Breast epithelium (tissue), 4 donors: ENCODE data around the gene COL6A2. TPM values are rescaled to one million over a fixed set of nuclear protein-coding genes. Genes with fewer than 3 reads are reported as not detected.

Source experiments
- DNase-seq, 2 donors: peaks; one replicate each; pipeline ENCODE4 v3.0.0-alpha.2; 2019; ENCODE audit warnings: low spot score in 2 of 2
- H3K27ac ChIP-seq, 2 donors: fragments of 200-600 bp; sonication (generic) in 1 of 2; one replicate each; pipeline ENCODE4 v1.5.1; 2016 to 2019; ENCODE audit warnings: mild to moderate bottlenecking in 1 of 2
- H3K27me3 ChIP-seq, 2 donors: fragments of 200-600 bp; sonication (generic) in 1 of 2; one replicate each; pipeline versions ENCODE4 v1.5.1 to v1.6.0; 2017 to 2019; ENCODE audit warnings: control low read depth in 1 of 2, mild to moderate bottlenecking in 1 of 2
- H3K36me3 ChIP-seq: fragments of 200-600 bp; one replicate; pipeline ENCODE4 v1.5.1; 2019
- H3K4me1 ChIP-seq, 2 donors: fragments of 200-600 bp; sonication (generic); one replicate each; pipeline ENCODE4 v1.5.1; 2016 to 2019; ENCODE audit warnings: control low read depth in 1 of 2
- H3K4me3 ChIP-seq, 3 donors: fragments of 200-600 bp; sonication (generic); 1 replicate in 2 of 3; 2 replicates in 1 of 3; pipeline ENCODE4 v1.5.1; 2016 to 2019; ENCODE audit warnings: mild to moderate bottlenecking in 3 of 3, moderate library complexity in 2 of 3
- H3K9me3 ChIP-seq, 2 donors: fragments of 200-600 bp; sonication (generic) in 1 of 2; one replicate each; pipeline ENCODE4 v1.5.1; 2016 to 2019; ENCODE audit warnings: control low read depth in 1 of 2
- CTCF ChIP-seq, 3 donors: fragments of 450-650 bp; IDR thresholded peaks; one replicate each; pipeline ENCODE4 v1.5.1; 2016 to 2017; ENCODE audit warnings: antibody characterized with exemption in 3 of 3, mild to moderate bottlenecking in 3 of 3, moderate library complexity in 3 of 3
- POLR2A ChIP-seq: fragments of 450-650 bp; IDR thresholded peaks from one replicate; pipeline ENCODE4 v1.6.1; 2016; ENCODE audit warnings: antibody characterized with exemption, mild to moderate bottlenecking, moderate library complexity
- POLR2AphosphoS5 ChIP-seq, 3 donors: sonication (generic); formaldehyde crosslinking; IDR thresholded peaks; one replicate each; pipeline ENCODE4 v1.6.1; 2017; ENCODE audit warnings: antibody characterized with exemption in 3 of 3
- intact Hi-C: fragments of 100-400 bp; cut with DNase I; formaldehyde crosslinking; loops from one replicate; pipeline ENCODE4 v1.15.1; 2023; ENCODE audit warnings: low total_unique reads
- total RNA-seq, 3 donors: library from RNA; depleted of rRNA; stranded (reverse); fragments of >200 nt; gene quantifications; one replicate each; pipeline ENCODE4 v1.1.0, GENCODE V29; 2016

Gene COL6A2
- total RNA-seq, 3 donors from 2014 or later: 177 to 1,266 (median 418) TPM

DNA sequence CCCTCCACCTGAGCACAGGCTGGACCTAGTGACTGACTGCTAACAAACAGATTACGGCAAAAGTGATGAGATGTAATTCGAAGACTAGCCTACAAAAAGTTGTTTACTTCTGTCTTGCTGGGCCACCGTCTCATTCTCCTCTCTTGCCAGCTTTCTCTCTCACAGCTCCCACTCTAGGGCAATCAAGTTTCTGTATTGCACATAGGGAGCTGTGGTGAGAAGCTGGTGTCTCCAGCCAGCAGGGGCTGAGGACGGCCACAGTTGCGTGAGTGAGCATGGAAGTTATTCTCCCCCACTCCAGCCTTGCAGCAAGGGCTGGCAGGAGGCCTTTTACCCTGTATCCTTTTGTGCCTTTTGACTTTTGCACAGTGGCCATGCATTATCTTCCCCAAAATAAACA, 8.6 kb upstream of the COL6A2 start:
- H3K4me1 ChIP-seq: peaks cover 0 to 4% of the 10 kb centered on the region in 2 donors
- TF ChIP-seq POLR2AphosphoS5 (IDR thresholded peaks at IDR 0.05) (no peak), POLR2A (no peak), CTCF (IDR thresholded peaks at IDR 0.05) (no peak)
- no peaks in the 10 kb centered on the region for H3K9me3 ChIP-seq
- peak in 1 of 2 donors; percentile 9 for DNase-seq
- intact Hi-C loops: no loop called here
- H3K4me3 ChIP-seq: no peak overlapping the region
- no peak overlapping the region for H3K27ac ChIP-seq
- no peaks in the 10 kb centered on the region for H3K36me3 ChIP-seq
- H3K27me3 ChIP-seq: no peaks in the 10 kb centered on the region

DNA sequence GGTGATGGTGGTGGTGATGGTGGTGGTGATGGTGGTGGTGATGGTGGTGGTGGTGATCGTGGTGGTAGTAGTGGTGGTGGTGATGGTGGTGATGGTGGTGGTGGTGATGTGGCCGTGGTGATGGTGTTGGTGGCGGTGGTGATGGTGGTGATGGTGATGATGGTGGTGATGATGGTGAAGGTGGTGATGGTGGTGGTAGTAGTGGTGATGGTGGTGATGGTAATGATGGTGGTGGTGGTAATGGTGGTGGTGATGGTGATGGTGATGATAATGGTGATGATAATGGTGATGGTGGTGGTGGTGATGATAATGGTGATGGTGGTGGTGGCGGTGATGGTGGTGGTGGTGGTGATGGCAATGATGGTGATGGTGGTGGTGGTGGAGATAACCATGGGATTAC, 6.8 kb upstream of the COL6A2 start:
- Histone ChIP-seq H3K27me3 (no peaks in the 10 kb centered on the region), H3K4me3 (no peak overlapping the region), H3K4me1 (no peaks in the 10 kb centered on the region), H3K36me3 (no peaks in the 10 kb centered on the region), H3K9me3 (no peaks in the 10 kb centered on the region), H3K27ac (peak overlapping the region in 1 of 2 donors; percentile 93)
- TF ChIP-seq POLR2AphosphoS5 (IDR thresholded peaks at IDR 0.05): no peak
- TF ChIP-seq POLR2A: no peak
- no peak for TF ChIP-seq CTCF (IDR thresholded peaks at IDR 0.05)
- DNase-seq: peak in 1 of 2 donors; percentile 11
- intact Hi-C loops: loop anchor here (5.0 to 10.0 kb wide), 2 partner anchors 96 to 804 kb away; partner anchors contain the start of gene POFUT2

GRCh38 chr21:46091631-46092025, 6.3 kb upstream of the COL6A2 start:
- peak in 1 of 2 donors; percentile 15 for DNase-seq
- no peak for TF ChIP-seq CTCF (IDR thresholded peaks at IDR 0.05)
- no peak for TF ChIP-seq POLR2A
- TF ChIP-seq POLR2AphosphoS5 (IDR thresholded peaks at IDR 0.05): no peak
- Histone ChIP-seq H3K27me3 (no peaks in the 10 kb centered on the region), H3K27ac (peak overlapping the region; percentile 80 to 93), H3K9me3 (no peaks in the 10 kb centered on the region), H3K36me3 (no peaks in the 10 kb centered on the region), H3K4me1 (no peaks in the 10 kb centered on the region), H3K4me3 (peak overlapping the region in 1 of 3 donors; percentile 47)
- intact Hi-C loops: loop anchor here (5.0 to 10.0 kb wide), 2 partner anchors 97 to 804 kb away; partner anchors contain the start of gene POFUT2

GRCh38 chr21:46092026-46092764, 5.7 kb upstream of the COL6A2 start:
- no peaks in the 10 kb centered on the region for H3K4me1 ChIP-seq
- intact Hi-C loops: loop anchor here (5.0 to 10.0 kb wide), 2 partner anchors 97 to 805 kb away; partner anchors contain the start of gene POFUT2

More at GRCh38 chr21:46092026-46092764, 5.7 kb upstream of the COL6A2 start:
- Histone ChIP-seq H3K27me3 (no peaks in the 10 kb centered on the region), H3K9me3 (no peaks in the 10 kb centered on the region), H3K4me3 (peak overlapping the region in 1 of 3 donors; percentile 47), H3K36me3 (no peaks in the 10 kb centered on the region), H3K27ac (peak overlapping the region; percentile 80 to 93)
- TF ChIP-seq POLR2AphosphoS5 (IDR thresholded peaks at IDR 0.05): peak; percentile 48 to 54 (median 49)
- TF ChIP-seq CTCF (IDR thresholded peaks at IDR 0.05): no peak
- no peak for TF ChIP-seq POLR2A
- DNase-seq: peak in 1 of 2 donors; percentile 40
